ENCODE results near the gene MYLK3.

MYLK3 gene

DNA sequence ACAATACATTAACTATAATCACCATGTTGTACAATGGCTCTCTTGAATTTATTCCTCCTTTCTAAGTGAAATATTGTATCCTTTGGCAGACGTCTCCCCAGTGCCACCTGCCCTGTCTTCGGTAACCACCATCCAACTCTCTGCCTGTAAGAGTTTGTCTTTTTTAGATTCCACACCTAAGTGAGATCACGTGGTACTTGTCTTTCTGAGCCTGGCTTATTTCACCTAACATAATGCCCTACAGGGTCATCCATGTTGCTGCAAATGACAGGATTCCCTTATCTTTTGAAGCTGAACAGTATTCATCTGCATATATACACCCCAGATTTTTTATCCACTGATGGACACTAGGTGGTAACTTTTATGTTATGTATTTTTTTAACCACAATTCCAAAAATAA, 34.5 kb downstream of the MYLK3 start:
- no peak overlapping the region for H3K27ac ChIP-seq (ENCODE audit: insufficient read depth, low read depth, low read length, poor library complexity, severe bottlenecking)
- H3K4me1 ChIP-seq (ENCODE audit: control insufficient read depth, insufficient read depth, low read length), result no peaks in the 10 kb centered on the region
- no peaks in the 10 kb centered on the region for H3K36me3 ChIP-seq (ENCODE audit: control insufficient read depth, insufficient read depth, low read length)
- 90 to 91% methylated on average over 3 of the region's 3 CpGs for WGBS, 2 experiments
- no peak overlapping the region for H3K4me3 ChIP-seq (ENCODE audit: insufficient read depth, low read depth, low read length)
- H3K9me3 ChIP-seq (ENCODE audit: control insufficient read depth, low read length), result no peaks in the 10 kb centered on the region
- no peaks in the 10 kb centered on the region for H3K27me3 ChIP-seq (ENCODE audit: control insufficient read depth, insufficient read depth, low read length, poor library complexity, severe bottlenecking)

DNA sequence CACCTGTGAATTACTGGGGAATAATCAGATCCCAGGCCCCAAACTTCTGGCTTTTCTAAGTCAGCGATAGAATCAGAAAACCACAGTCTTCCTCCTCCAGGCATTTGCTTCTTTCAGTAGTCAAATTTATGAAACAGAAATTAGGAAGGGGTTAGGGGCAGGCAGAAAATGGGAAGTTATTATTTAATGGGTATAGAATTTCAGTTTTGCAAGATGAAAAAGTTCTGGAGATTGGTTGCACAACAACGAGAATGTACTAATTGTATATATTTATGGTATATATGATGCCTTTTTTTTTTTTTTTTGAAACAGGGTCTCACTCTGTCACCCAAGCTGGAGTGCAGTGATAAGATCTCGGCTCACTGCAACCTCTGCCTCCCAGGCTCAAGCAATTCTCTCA, 35.2 kb downstream of the MYLK3 start:
- Histone ChIP-seq H3K9me3 (ENCODE audit: control insufficient read depth, low read length) (no peaks in the 10 kb centered on the region), H3K4me3 (ENCODE audit: insufficient read depth, low read depth, low read length) (no peak overlapping the region), H3K27ac (ENCODE audit: insufficient read depth, low read depth, low read length, poor library complexity, severe bottlenecking) (no peak overlapping the region), H3K27me3 (ENCODE audit: control insufficient read depth, insufficient read depth, low read length, poor library complexity, severe bottlenecking) (no peaks in the 10 kb centered on the region), H3K4me1 (ENCODE audit: control insufficient read depth, insufficient read depth, low read length) (no peaks in the 10 kb centered on the region), H3K36me3 (ENCODE audit: control insufficient read depth, insufficient read depth, low read length) (no peaks in the 10 kb centered on the region)
- WGBS, 2 experiments, result 89 to 97% methylated on average over 2 to 3 of the region's 3 CpGs

DNA sequence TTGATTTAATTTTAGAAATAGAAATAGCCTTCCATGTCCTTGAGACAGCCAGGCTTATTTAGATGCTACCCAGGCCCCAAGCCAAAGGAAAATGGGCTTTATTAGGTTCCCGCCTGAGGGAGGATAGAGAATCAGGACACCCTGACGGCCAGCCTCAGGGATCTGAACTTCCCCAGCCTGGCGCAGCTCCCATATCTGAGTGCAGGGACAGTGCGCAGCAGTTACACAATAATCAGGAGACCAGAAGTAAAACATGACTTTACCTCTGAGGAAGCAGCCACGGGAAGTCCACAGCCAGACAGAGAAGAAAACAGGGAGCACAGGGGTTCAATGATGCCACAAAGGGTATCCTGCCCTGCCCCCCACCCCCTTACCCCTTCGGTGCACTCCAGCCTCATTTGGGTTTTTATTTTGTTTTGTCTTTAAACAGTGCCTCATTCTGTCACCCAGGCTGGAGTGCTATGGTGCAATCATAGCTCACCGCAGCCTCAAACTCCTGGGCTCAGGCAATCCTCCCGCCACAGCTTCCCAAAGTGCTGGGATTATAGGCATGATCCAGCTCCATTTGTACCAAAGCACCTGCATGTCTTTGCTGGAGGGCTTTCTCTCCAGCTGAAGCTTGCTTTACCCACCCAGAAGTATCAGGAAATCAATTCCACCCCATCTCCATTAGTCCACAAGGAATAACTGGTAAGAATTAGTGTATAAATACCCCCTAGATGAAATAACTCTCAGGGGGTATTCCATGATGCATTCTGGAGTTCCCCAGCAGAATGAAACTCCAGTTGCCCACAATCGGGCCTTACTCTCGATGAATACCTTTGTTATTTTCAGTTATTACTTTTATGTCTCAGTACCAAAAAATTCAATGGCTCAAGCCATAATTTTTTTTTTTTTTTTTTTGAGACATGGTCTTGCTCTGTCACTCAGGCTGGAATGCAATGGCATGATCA, 36.8 kb downstream of the MYLK3 start:
- Histone ChIP-seq H3K36me3 (ENCODE audit: control insufficient read depth, insufficient read depth, low read length) (no peaks in the 10 kb centered on the region), H3K4me1 (ENCODE audit: control insufficient read depth, insufficient read depth, low read length) (no peaks in the 10 kb centered on the region), H3K27ac (ENCODE audit: insufficient read depth, low read depth, low read length, poor library complexity, severe bottlenecking) (no peak overlapping the region), H3K4me3 (ENCODE audit: insufficient read depth, low read depth, low read length) (no peak overlapping the region), H3K27me3 (ENCODE audit: control insufficient read depth, insufficient read depth, low read length, poor library complexity, severe bottlenecking) (no peaks in the 10 kb centered on the region), H3K9me3 (ENCODE audit: control insufficient read depth, low read length) (no peaks in the 10 kb centered on the region)
- 91 to 93% methylated on average over 10 of the region's 10 CpGs for WGBS, 2 experiments

DNA sequence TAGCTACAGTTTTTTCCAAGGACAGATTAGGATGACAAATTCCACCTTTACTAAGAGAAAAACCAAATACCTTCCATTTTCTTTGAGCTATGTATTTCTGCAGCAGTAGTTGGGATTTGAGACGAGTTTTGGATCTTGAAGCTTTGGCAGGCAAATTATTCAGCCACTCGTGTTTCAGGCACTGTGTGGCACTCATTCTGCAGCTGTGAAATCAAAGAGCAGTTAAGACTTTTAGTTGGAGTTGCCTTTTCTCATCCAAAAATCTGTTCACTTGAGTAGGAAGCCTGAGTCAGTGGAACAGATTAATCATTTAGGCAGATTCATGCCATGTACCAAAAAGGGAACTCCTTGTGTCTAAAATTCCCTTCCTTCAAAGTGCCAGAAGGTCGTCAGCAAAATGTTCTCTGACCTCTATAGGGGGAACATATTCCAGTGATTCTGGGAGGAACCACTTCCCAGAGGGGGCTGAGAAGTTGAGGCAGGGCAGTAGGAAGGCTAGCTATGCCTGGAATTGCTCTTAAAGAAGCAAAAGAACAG, 38.6 kb downstream of the MYLK3 start:
- Histone ChIP-seq H3K27ac (ENCODE audit: insufficient read depth, low read depth, low read length, poor library complexity, severe bottlenecking) (no peak overlapping the region), H3K9me3 (ENCODE audit: control insufficient read depth, low read length) (no peaks in the 10 kb centered on the region), H3K27me3 (ENCODE audit: control insufficient read depth, insufficient read depth, low read length, poor library complexity, severe bottlenecking) (no peaks in the 10 kb centered on the region), H3K4me1 (ENCODE audit: control insufficient read depth, insufficient read depth, low read length) (no peaks in the 10 kb centered on the region), H3K4me3 (ENCODE audit: insufficient read depth, low read depth, low read length) (no peak overlapping the region), H3K36me3 (ENCODE audit: control insufficient read depth, insufficient read depth, low read length) (no peaks in the 10 kb centered on the region)
- 80 to 84% methylated on average over 3 of the region's 3 CpGs for WGBS, 2 experiments

DNA sequence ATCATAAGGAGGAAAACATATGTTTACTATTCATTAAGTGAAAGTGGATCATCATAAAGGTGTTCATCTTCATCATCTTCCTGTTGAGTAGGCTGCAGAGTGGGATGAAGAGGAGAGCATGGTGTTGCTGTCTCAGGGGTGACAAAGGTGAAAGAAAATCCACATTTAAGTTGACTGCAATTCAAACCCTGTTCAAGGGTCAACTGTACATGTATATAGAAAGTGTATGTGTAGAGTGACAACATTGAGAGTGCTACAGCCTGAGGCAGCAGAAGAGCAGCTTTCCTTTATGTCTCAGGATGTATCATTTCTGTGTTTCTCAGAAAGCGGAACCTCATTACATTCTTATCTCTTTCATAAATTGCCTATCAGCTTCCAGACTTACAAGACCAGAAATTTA, 41.5 kb downstream of the MYLK3 start:
- H3K9me3 ChIP-seq (ENCODE audit: control insufficient read depth, low read length), result no peaks in the 10 kb centered on the region
- H3K4me3 ChIP-seq (ENCODE audit: insufficient read depth, low read depth, low read length), result no peak overlapping the region
- H3K36me3 ChIP-seq (ENCODE audit: control insufficient read depth, insufficient read depth, low read length), result no peaks in the 10 kb centered on the region
- no CpG with 5 or more reads among the region's 1 CpG for WGBS, 2 experiments
- no peaks in the 10 kb centered on the region for H3K4me1 ChIP-seq (ENCODE audit: control insufficient read depth, insufficient read depth, low read length)
- no peak overlapping the region for H3K27ac ChIP-seq (ENCODE audit: insufficient read depth, low read depth, low read length, poor library complexity, severe bottlenecking)
- H3K27me3 ChIP-seq (ENCODE audit: control insufficient read depth, insufficient read depth, low read length, poor library complexity, severe bottlenecking), result no peaks in the 10 kb centered on the region

DNA sequence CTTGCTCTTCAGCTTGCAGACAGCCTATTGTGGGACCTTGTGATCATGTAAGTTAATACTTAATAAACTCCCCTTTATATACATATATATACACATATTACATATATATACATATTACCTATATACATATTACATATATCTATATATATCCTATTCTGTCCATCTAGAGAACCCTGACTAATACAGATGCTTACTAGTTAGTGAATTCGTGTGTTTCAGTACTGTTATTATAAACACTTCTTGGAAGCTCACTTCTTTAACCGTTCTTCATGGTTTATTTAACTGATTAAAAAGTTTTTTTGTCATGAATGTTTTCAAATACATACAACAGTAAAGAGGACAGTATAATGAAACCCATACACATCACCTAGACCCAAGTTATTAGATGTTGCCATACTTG, 46.1 kb downstream of the MYLK3 start:
- Histone ChIP-seq H3K27me3 (ENCODE audit: control insufficient read depth, insufficient read depth, low read length, poor library complexity, severe bottlenecking) (no peaks in the 10 kb centered on the region), H3K4me1 (ENCODE audit: control insufficient read depth, insufficient read depth, low read length) (no peaks in the 10 kb centered on the region), H3K9me3 (ENCODE audit: control insufficient read depth, low read length) (no peaks in the 10 kb centered on the region), H3K27ac (ENCODE audit: insufficient read depth, low read depth, low read length, poor library complexity, severe bottlenecking) (no peak overlapping the region), H3K36me3 (ENCODE audit: control insufficient read depth, insufficient read depth, low read length) (peaks cover under 1% of the 10 kb centered on the region), H3K4me3 (ENCODE audit: insufficient read depth, low read depth, low read length) (no peak overlapping the region)
- WGBS, 2 experiments, result 92% methylated on average over 2 of the region's 2 CpGs; no CpG with 5 or more reads in 1 of the 2 experiments

DNA sequence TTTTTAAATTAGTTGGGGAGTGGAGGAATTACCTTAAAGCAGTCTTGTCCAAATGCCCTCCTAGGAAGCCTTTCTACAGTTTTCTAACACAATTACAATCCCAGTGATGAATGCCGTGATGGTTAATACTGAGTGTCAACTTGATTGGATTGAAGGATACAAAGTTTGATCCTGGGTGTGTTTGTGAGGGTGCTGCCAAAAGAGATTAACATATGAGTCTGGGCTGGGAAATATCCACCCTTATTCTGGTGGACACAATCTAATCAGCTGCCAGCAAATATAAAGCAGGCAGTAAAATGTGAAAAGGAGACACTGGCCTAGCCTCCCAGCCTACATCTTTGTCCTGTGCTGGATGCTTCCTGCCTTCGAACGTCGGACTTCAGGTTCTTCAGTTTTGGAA, 46.5 kb downstream of the MYLK3 start:
- no peaks in the 10 kb centered on the region for H3K4me1 ChIP-seq (ENCODE audit: control insufficient read depth, insufficient read depth, low read length)
- H3K36me3 ChIP-seq (ENCODE audit: control insufficient read depth, insufficient read depth, low read length), result peaks cover 3% of the 10 kb centered on the region
- no peaks in the 10 kb centered on the region for H3K27me3 ChIP-seq (ENCODE audit: control insufficient read depth, insufficient read depth, low read length, poor library complexity, severe bottlenecking)
- H3K4me3 ChIP-seq (ENCODE audit: insufficient read depth, low read depth, low read length), result no peak overlapping the region
- WGBS, 2 experiments, result 86 to 94% methylated on average over 4 of the region's 4 CpGs
- no peaks in the 10 kb centered on the region for H3K9me3 ChIP-seq (ENCODE audit: control insufficient read depth, low read length)
- H3K27ac ChIP-seq (ENCODE audit: insufficient read depth, low read depth, low read length, poor library complexity, severe bottlenecking), result no peak overlapping the region

DNA sequence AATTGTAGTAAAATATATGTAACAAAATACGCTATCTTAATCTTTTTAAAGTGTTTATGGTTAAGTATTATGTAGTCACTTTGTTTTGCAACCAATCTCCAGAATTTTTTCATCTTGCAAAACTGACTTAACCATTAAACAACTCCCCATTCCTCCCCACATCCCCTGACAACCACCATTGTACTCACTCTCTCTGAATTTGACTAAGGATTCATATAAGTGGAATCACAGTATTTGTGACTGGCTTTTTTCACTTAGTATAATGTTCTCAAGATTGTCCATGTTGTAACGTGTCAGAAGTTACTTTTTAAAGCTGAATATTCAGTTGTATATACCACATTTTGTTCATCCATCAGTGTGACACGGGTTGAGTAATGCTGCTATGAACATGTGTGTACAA, 48.1 kb downstream of the MYLK3 start:
- H3K27me3 ChIP-seq (ENCODE audit: control insufficient read depth, insufficient read depth, low read length, poor library complexity, severe bottlenecking), result no peaks in the 10 kb centered on the region
- H3K36me3 ChIP-seq (ENCODE audit: control insufficient read depth, insufficient read depth, low read length), result peaks cover 17% of the 10 kb centered on the region
- H3K4me1 ChIP-seq (ENCODE audit: control insufficient read depth, insufficient read depth, low read length), result no peaks in the 10 kb centered on the region
- WGBS, 2 experiments, result 94 to 100% methylated on average over 1 to 2 of the region's 3 CpGs
- H3K27ac ChIP-seq (ENCODE audit: insufficient read depth, low read depth, low read length, poor library complexity, severe bottlenecking), result no peak overlapping the region
- H3K4me3 ChIP-seq (ENCODE audit: insufficient read depth, low read depth, low read length), result no peak overlapping the region
- H3K9me3 ChIP-seq (ENCODE audit: control insufficient read depth, low read length), result no peaks in the 10 kb centered on the region

DNA sequence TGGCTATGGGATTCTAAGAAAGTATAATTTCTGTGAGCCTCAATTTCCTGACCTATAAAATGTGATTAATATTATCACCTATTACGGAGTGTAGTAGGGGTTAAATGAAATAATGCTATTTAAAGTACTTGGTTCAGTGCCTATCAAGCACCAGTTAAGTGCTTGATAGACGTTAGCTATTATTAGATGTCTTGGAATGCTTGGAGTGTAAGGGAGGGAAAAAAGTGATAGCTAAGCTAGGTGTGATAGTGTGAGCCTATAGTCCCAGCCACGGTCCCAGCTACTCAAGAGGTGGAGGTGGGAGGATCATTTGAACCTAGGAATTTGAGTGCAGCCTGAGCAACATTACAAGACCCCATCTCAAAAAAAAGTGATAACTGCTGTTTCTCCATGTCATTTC, 51.2 kb downstream of the MYLK3 start:
- peaks cover 28% of the 10 kb centered on the region for H3K36me3 ChIP-seq (ENCODE audit: control insufficient read depth, insufficient read depth, low read length)
- no peaks in the 10 kb centered on the region for H3K9me3 ChIP-seq (ENCODE audit: control insufficient read depth, low read length)
- H3K4me3 ChIP-seq (ENCODE audit: insufficient read depth, low read depth, low read length), result no peak overlapping the region
- H3K27ac ChIP-seq (ENCODE audit: insufficient read depth, low read depth, low read length, poor library complexity, severe bottlenecking), result no peak overlapping the region
- no peaks in the 10 kb centered on the region for H3K27me3 ChIP-seq (ENCODE audit: control insufficient read depth, insufficient read depth, low read length, poor library complexity, severe bottlenecking)
- WGBS, 2 experiments, result 93 to 95% methylated on average over 3 of the region's 3 CpGs
- peaks cover 3% of the 10 kb centered on the region for H3K4me1 ChIP-seq (ENCODE audit: control insufficient read depth, insufficient read depth, low read length)

DNA sequence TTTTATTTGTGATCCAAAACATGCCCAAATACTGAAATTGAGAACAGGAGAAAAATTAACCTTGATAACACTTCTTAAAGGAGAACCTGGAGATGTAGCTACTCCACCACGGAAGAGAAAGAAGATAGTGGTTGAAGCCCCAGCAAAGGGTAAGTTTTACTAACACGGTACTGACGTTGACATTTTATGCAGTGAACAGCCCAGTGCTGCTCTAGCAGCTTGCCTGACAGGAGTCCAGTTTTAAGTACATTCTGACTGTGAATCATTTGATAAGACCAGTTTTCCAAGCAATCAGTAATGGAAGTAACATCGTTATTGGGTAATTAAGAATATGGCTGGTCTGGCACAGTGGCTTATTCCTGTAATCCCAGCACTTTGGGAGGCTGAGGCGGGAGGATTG, 52.2 kb downstream of the MYLK3 start:
- Histone ChIP-seq H3K27ac (ENCODE audit: insufficient read depth, low read depth, low read length, poor library complexity, severe bottlenecking) (no peak overlapping the region), H3K4me1 (ENCODE audit: control insufficient read depth, insufficient read depth, low read length) (peaks cover 8% of the 10 kb centered on the region), H3K27me3 (ENCODE audit: control insufficient read depth, insufficient read depth, low read length, poor library complexity, severe bottlenecking) (no peaks in the 10 kb centered on the region), H3K36me3 (ENCODE audit: control insufficient read depth, insufficient read depth, low read length) (peaks cover 28% of the 10 kb centered on the region), H3K9me3 (ENCODE audit: control insufficient read depth, low read length) (no peaks in the 10 kb centered on the region), H3K4me3 (ENCODE audit: insufficient read depth, low read depth, low read length) (no peak overlapping the region)
- WGBS, 2 experiments, result 96 to 97% methylated on average over 5 of the region's 5 CpGs
